T47D (cell line): ENCODE data around the gene TPRG1.
"Not testable (repeated sequence)": the region's sequence is repeated elsewhere in the genome, so short reads cannot be mapped to it uniquely, and the experiment has no call there.

ENCODE experiments used
- DNase-seq, 2 experiments: peaks; one replicate each; pipeline versions ENCODE4 v3.0.0 to v3.0.0-alpha.2; 2011 to 2012; ENCODE audit warnings: low read depth in 1 of 2, low spot score in 1 of 2
- JUND ChIP-seq: IDR thresholded peaks from 2 replicates; pipeline ENCODE4 v1.6.1; 2012; ENCODE audit warnings: low read depth
- in situ Hi-C: cut with HindIII; loops from 2 replicates; pipeline ENCODE4 v1.10.0; 2016; ENCODE audit warnings: low sequenced_read_pairs, low pct_unique_long_range_greater_than_20kb

TPRG1 gene

DNA sequence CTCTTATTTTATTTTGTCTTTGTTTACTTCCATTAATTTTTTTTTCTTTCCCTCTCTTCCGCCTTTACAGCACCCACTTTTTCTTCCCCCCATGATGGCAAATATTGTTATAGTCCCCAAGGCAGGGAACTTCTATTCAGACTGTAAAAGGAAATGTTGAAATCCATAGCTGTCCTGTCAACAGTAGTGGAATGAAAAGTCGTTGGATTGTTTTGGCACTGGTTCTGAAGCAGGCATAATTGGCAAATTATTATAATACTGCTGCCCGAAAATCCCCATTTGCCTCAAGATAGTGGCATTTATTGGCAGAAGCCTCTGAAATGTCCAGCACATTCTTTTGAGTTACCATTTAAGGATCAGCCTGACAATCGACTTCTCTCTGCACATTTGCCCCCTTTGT, 150.6 kb downstream of the TPRG1 start:
- in situ Hi-C loops = no loop called here
- TF ChIP-seq JUND = peak; percentile 74; the same call in 1 of the 2 replicates
- peak in 1 of 2 experiments; percentile 95 for DNase-seq

DNA sequence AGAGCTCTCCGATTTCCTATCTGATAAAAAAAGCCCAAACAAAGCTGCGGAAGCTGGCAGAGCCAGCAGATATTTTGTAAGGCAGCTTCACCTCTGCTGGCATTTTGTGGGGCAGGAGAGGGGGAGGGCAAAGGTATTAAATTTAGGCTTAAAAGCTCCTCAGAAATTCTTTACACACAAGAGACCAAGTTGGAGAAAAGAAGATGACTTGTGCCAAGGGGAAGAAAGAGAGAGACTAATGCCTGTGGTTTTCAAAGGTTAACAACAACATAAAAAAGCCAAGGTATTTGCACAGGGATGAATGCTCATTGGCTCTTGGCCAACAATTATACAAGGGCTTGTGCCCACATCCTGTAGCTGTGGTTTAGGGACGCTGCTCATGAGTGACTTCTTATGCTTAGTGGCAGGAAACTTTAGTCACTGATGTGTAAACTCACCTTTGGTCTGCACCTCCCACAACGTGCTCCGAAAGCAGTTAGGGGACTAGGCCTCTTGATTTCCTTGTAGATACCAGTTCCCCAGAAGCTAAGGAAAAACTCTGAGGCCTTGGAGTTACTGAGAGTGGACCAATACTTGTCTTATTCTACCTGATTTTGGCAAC, 152.9 kb downstream of the TPRG1 start:
- in situ Hi-C loops = no loop called here
- DNase-seq = peak in 1 of 2 experiments; percentile 100
- peak; percentile 86; the same call in 1 of the 2 replicates for TF ChIP-seq JUND

DNA sequence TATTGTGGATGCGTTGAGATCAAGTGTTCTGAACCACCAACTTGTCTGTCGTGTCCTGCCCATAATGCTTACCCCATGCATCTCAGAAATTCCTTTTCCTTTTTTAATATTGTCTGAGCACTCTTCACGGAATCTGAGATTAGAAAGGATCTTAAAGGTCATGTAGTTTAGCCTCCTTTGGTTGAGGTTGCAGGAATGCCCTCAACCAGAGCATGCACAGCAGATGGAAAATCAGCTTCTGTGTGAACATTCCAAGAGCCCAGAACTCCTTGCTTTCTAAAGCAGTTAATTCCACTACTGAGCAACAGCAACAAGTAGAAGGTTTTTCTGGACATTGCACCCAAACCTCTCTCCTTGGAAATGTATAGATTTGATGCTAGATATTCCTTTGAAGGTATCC, 153.7 kb downstream of the TPRG1 start:
- DNase-seq = no peak
- in situ Hi-C loops = no loop called here
- no peak for TF ChIP-seq JUND

DNA sequence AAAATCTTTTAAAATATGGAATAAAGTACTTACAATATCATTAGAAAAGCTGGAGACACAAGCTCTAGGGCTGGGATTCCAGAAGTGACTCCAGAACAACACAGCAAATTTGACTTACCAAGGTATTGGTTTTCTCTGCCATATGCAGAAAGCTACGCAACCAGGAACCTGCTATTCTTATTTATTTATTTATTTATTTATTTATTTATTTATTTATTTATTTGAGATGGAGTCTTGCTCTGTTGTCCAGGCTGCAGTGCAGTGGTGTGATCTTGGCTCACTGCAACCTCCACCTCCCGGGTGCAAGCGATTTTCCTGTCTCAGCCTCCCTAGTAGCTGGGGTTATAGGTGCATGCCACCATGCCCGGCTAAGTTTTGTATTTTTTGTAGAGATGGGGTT, 157.9 kb downstream of the TPRG1 start:
- in situ Hi-C loops, DNase-seq: not testable (repeated sequence)

- in situ Hi-C loops = no loop called here
Observed at GRCh38 chr3:189330066-189330465, 158.3 kb downstream of the TPRG1 start.

GRCh38 chr3:189331002-189331418, 159.2 kb downstream of the TPRG1 start:
- in situ Hi-C loops = no loop called here
- no peak for TF ChIP-seq JUND
- peak in 1 of 2 experiments; percentile 41 for DNase-seq

More at GRCh38 chr3:189330066-189330465, 158.3 kb downstream of the TPRG1 start:
- peak; percentile 11; the same call in 1 of the 2 replicates for TF ChIP-seq JUND
- DNase-seq = no peak

DNA sequence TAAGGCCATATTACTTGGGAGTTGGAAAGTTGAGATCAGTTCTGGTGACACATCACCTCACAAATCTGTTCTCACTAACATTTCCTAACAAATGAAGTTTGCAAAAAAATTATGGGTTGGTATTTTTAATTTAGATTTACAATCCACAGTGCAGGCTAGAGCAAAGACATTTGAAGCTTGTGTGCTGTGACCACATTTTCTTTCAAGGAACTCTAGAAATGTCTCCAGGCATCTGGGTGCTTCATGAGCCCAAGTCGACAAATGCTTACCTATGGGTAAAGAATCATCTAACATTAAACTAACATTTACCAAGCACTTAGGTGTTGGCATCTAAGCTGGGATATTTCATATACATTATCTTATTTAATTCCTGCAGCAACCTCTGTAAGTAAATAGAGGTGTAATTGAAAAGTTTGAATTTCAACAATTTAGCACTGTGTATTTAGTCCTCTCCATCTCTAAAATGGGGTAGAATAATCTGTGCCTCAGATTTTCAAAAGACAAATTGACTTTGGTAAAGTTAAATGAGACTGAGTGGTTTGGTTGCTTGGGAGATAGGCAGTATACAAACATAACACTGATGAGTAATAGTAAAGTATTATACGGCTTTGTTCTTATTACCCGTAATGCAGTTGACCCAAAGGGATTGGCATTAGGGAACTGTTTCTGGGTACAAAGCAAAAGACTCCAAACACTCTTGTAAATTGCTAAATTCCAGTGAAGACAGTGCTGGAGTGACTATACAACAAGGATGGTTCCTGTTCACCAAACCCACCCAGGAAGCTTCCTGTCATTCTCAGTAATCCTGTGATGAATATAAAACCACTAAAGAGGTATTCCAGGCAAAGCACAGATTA, 162.5 kb downstream of the TPRG1 start:
- peak in 1 of 2 experiments; percentile 93 for DNase-seq
- in situ Hi-C loops = no loop called here
- TF ChIP-seq JUND = peak; percentile 80; the same call in 1 of the 2 replicates

GRCh38 chr3:189337673-189338091, 165.9 kb downstream of the TPRG1 start:
- DNase-seq = no peak
- no peak for TF ChIP-seq JUND
- in situ Hi-C loops = no loop called here

- in situ Hi-C loops = no loop called here
- no peak for TF ChIP-seq JUND
- no peak for DNase-seq
Observed at GRCh38 chr3:189338366-189338765, 166.6 kb downstream of the TPRG1 start.

DNA sequence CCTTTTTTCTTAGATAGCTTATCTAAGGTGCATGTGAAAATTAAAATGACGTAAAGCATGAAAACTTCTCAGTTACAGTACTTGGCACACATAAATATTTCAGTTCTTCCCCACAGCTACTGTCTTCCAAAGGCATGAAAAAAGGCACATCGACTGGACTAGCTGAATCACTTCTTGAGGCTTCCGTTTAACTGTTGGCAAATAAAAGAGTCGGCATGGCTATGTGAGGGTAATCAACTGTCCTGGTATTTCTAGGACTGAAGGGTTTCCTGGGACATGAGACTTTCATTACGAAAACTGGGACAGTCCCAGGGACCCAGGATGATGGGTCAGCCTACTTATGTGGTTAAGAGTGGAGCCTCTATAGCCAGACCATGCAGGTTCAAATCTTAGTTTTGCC, 168.2 kb downstream of the TPRG1 start:
- in situ Hi-C loops = no loop called here
- DNase-seq = no peak
- TF ChIP-seq JUND = no peak

- DNase-seq = peak in 1 of 2 experiments; percentile 57
- in situ Hi-C loops = no loop called here
- TF ChIP-seq JUND = no peak
Observed at GRCh38 chr3:189340680-189341460, 169.1 kb downstream of the TPRG1 start.

GRCh38 chr3:189342811-189343210, 171.0 kb downstream of the TPRG1 start:
- no peak for TF ChIP-seq JUND
- DNase-seq = no peak
- in situ Hi-C loops = no loop called here

GRCh38 chr3:189344996-189345395, 173.2 kb downstream of the TPRG1 start:
- DNase-seq = no peak
- in situ Hi-C loops = no loop called here
- TF ChIP-seq JUND = no peak
